ENCODE data around the gene AUNIP. TPM values are rescaled to one million over a fixed set of nuclear protein-coding genes. Genes with fewer than 3 reads are reported as not detected.

AUNIP gene
- total and polyA plus RNA-seq, 10 donors, result 0.07 to 1.3 (median 0.61) TPM; not detected in 3

DNA sequence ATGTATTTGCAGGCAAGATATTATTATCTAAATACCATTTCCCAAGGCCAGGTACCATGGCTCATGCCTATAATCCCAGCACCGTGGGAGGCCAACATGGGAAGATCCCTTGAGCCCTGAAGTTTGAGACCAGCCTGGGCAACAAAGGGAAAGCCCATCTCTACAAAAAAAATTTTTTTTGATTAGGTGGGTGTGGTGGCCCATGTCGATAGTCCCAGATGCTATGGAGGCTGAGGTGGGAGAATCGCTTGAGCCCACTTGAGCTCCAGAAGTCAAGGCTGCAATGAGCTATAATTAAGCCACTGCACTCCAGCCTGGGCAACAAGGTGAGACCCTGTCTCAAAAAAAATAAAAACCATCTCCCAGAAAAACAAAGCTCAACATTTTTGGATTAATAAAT lies 44.7 kb upstream of the AUNIP start:
- DNase-seq, result no peak
- intact Hi-C loops (cut with DNase I; ENCODE audit: low total_unique reads), result no loop called here
- TF ChIP-seq, protein P1, sequence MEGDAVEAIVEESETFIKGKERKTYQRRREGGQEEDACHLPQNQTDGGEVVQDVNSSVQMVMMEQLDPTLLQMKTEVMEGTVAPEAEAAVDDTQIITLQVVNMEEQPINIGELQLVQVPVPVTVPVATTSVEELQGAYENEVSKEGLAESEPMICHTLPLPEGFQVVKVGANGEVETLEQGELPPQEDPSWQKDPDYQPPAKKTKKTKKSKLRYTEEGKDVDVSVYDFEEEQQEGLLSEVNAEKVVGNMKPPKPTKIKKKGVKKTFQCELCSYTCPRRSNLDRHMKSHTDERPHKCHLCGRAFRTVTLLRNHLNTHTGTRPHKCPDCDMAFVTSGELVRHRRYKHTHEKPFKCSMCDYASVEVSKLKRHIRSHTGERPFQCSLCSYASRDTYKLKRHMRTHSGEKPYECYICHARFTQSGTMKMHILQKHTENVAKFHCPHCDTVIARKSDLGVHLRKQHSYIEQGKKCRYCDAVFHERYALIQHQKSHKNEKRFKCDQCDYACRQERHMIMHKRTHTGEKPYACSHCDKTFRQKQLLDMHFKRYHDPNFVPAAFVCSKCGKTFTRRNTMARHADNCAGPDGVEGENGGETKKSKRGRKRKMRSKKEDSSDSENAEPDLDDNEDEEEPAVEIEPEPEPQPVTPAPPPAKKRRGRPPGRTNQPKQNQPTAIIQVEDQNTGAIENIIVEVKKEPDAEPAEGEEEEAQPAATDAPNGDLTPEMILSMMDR (IDR thresholded peaks at IDR 0.05 in 8 of 11, conservative IDR thresholded peaks at IDR 0.05 in 3 of 11), result no peak
- TF ChIP-seq POLR2AphosphoS5 (IDR thresholded peaks at IDR 0.05), result no peak
- no peak for TF ChIP-seq POLR2A (IDR thresholded peaks at IDR 0.05)
- Histone ChIP-seq H3K4me3 (no peak overlapping the region), H3K36me3 (peaks cover 0 to 46% (median 12%) of the 10 kb centered on the region in 6 donors), H3K27me3 (replicated peaks in 1 of 7) (peaks cover 0 to 5% (median 0%) of the 10 kb centered on the region in 7 donors), H3K27ac (no peak overlapping the region), H3K9me3 (no peaks in the 10 kb centered on the region), H3K4me1 (peaks cover 10 to 43% (median 24%) of the 10 kb centered on the region in 6 donors)
- WGBS, 5 donors, result 70 to 80% (median 78%) methylated on average over 3 of the region's 3 CpGs

- DNase-seq, result no peak
- no peak overlapping the region for H3K27ac ChIP-seq
- no peaks in the 10 kb centered on the region for H3K9me3 ChIP-seq
- TF ChIP-seq, protein P1 (IDR thresholded peaks at IDR 0.05 in 8 of 11, conservative IDR thresholded peaks at IDR 0.05 in 3 of 11), result no peak
- TF ChIP-seq POLR2AphosphoS5 (IDR thresholded peaks at IDR 0.05) (no peak), POLR2A (IDR thresholded peaks at IDR 0.05) (no peak)
- no peak overlapping the region for H3K4me3 ChIP-seq
- H3K36me3 ChIP-seq, result peaks cover 0 to 62% (median 14%) of the 10 kb centered on the region in 6 donors
- peaks cover 0 to 5% (median 0%) of the 10 kb centered on the region in 7 donors for H3K27me3 ChIP-seq (replicated peaks in 1 of 7)
- intact Hi-C loops (cut with DNase I; ENCODE audit: low total_unique reads), result no loop called here
- WGBS, 5 donors, result 83 to 93% (median 91%) methylated on average over 3 of the region's 3 CpGs
- peaks cover 10 to 43% (median 24%) of the 10 kb centered on the region in 6 donors for H3K4me1 ChIP-seq
Observed at GRCh38 chr1:25902462-25902861, 43.2 kb upstream of the AUNIP start.

DNA sequence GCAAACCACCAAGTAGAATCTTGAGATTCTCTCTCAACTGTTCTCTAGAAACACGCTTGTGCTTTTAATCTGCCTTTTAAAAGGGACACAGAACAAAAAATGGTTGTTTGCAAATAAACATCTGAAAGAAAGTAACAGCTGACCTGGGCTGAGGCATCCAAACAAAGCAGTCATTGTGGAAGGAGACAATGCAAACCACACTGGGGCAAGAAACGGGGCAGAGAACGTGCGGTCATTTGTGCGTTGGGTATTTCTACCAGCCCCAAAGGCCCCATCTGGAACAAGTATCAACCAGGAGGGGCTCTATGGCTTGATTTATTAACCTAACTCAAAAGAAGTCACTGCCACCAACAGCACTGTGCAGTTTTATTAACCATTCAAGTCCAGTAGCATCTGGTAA lies 41.0 kb upstream of the AUNIP start:
- no peak for DNase-seq
- Histone ChIP-seq H3K36me3 (peaks cover 0 to 64% (median 14%) of the 10 kb centered on the region in 6 donors), H3K4me3 (no peak overlapping the region), H3K9me3 (no peaks in the 10 kb centered on the region), H3K4me1 (peaks cover 15 to 38% (median 22%) of the 10 kb centered on the region in 6 donors), H3K27ac (no peak overlapping the region), H3K27me3 (replicated peaks in 1 of 7) (no peaks in the 10 kb centered on the region)
- intact Hi-C loops (cut with DNase I; ENCODE audit: low total_unique reads), result no loop called here
- no peak for TF ChIP-seq POLR2AphosphoS5 (IDR thresholded peaks at IDR 0.05)
- no peak for TF ChIP-seq POLR2A (IDR thresholded peaks at IDR 0.05)
- TF ChIP-seq, protein P1 (IDR thresholded peaks at IDR 0.05 in 8 of 11, conservative IDR thresholded peaks at IDR 0.05 in 3 of 11), result no peak
- WGBS, 5 donors, result 91 to 94% (median 92%) methylated on average over 5 of the region's 5 CpGs

GRCh38 chr1:25899792-25900191 lies 40.5 kb upstream of the AUNIP start:
- WGBS, 5 donors, result 93 to 95% (median 93%) methylated on average over 6 of the region's 6 CpGs
- H3K36me3 ChIP-seq, result peaks cover 0 to 64% (median 14%) of the 10 kb centered on the region in 6 donors
- intact Hi-C loops (cut with DNase I; ENCODE audit: low total_unique reads), result no loop called here
- TF ChIP-seq, protein P1 (IDR thresholded peaks at IDR 0.05 in 8 of 11, conservative IDR thresholded peaks at IDR 0.05 in 3 of 11), result no peak
- TF ChIP-seq POLR2AphosphoS5 (IDR thresholded peaks at IDR 0.05) (no peak), POLR2A (IDR thresholded peaks at IDR 0.05) (no peak)
- DNase-seq, result no peak
- no peaks in the 10 kb centered on the region for H3K9me3 ChIP-seq
- no peaks in the 10 kb centered on the region for H3K27me3 ChIP-seq (replicated peaks in 1 of 7)
- H3K4me3 ChIP-seq, result no peak overlapping the region
- H3K27ac ChIP-seq, result no peak overlapping the region
- H3K4me1 ChIP-seq, result peaks cover 16 to 38% (median 21%) of the 10 kb centered on the region in 6 donors
